Panc1 (cell line): Measurements from ENCODE around the gene AP3B1. TPM values are rescaled to one million over a fixed set of nuclear protein-coding genes. Genes with fewer than 3 reads are reported as not detected.

Source experiments
- ATAC-seq: fragments of 200-7000 bp; cut with Tn5 transposase; 2 replicates; pipeline ENCODE4 v1.9.1; 2020; ENCODE audit warnings: mild to moderate bottlenecking, moderate library complexity
- BruUV-seq: library from RNA; stranded (reverse); fragments of 400-500 nt; replicated peaks from 2 replicates; lab custom pipeline; 2021; lab: Mats Ljungman, UMichigan
- CTCF ChIA-PET: fragments of 300-600 bp; sonication (Branson Sonifier 250); formaldehyde crosslinking; loops from one replicate; lab custom pipeline; 2022; ENCODE audit warnings: antibody characterized with exemption; lab: Charles Lee
- POLR2A ChIA-PET: fragments of 300-600 bp; sonication (Branson Sonifier 250); formaldehyde crosslinking; loops from one replicate; lab custom pipeline; 2022; ENCODE audit warnings: antibody characterized with exemption; lab: Charles Lee
- DNase-seq: peaks from one replicate; pipeline ENCODE4 v3.0.0-alpha.2; 2010; ENCODE audit warnings: low read depth, low spot score
- H3K27ac ChIP-seq: 2 replicates; pipeline ENCODE4 v1.5.1; 2011; ENCODE audit warnings: mild to moderate bottlenecking, low read length, inconsistent platforms
- H3K27me3 ChIP-seq: fragments of 200-500 bp; sonication (Bioruptor generic); 2 replicates; pipeline ENCODE4 v1.6.0; 2014; ENCODE audit warnings: low read length, inconsistent platforms; ENCODE audit not compliant: control insufficient read depth, insufficient read depth
- H3K36me3 ChIP-seq: fragments of 200-500 bp; sonication (Bioruptor generic); 2 replicates; pipeline ENCODE4 v1.5.1; 2014; ENCODE audit warnings: inconsistent platforms, mild to moderate bottlenecking, low read length, moderate library complexity; ENCODE audit not compliant: control insufficient read depth, insufficient read depth
- H3K4me1 ChIP-seq: 2 replicates; pipeline ENCODE4 v1.5.1; 2011; ENCODE audit warnings: inconsistent platforms, mild to moderate bottlenecking, low read length, moderate library complexity; ENCODE audit not compliant: control insufficient read depth, insufficient read depth
- H3K4me3 ChIP-seq, 2 experiments: 2 replicates each; pipeline ENCODE4 v1.5.1; 2011 to 2012; ENCODE audit warnings: low read depth in 2 of 2, low read length in 2 of 2, mild to moderate bottlenecking in 2 of 2, inconsistent platforms in 1 of 2, moderate library complexity in 1 of 2
- H3K9me3 ChIP-seq: fragments of 200-500 bp; sonication (Bioruptor generic); 2 replicates; pipeline ENCODE4 v1.5.1; 2014; ENCODE audit warnings: low read depth, mild to moderate bottlenecking, inconsistent platforms, low read length, moderate library complexity; ENCODE audit not compliant: control insufficient read depth, insufficient read depth
- POLR2AphosphoS5 ChIP-seq: IDR thresholded peaks from 2 replicates; pipeline ENCODE4 v1.6.1; 2012; ENCODE audit warnings: mild to moderate bottlenecking, low read depth, low read length, moderate library complexity
- SIN3A ChIP-seq: IDR thresholded peaks from 2 replicates; pipeline ENCODE4 v1.6.1; 2012; ENCODE audit warnings: low read depth, mild to moderate bottlenecking, low read length, moderate library complexity, borderline replicate concordance; ENCODE audit not compliant: insufficient read depth
- TCF7L2 ChIP-seq: IDR thresholded peaks from 2 replicates; pipeline ENCODE4 v1.6.1; 2011; ENCODE audit warnings: mild to moderate bottlenecking, low read depth, low read length, inconsistent platforms
- in situ Hi-C: cut with HindIII; loops from 2 replicates; pipeline ENCODE4 v1.10.0; 2016; ENCODE audit warnings: low sequenced_read_pairs, low pct_unique_long_range_greater_than_20kb
- intact Hi-C: fragments of 100-400 bp; cut with micrococcal nuclease; formaldehyde crosslinking; loops from one replicate; pipeline ENCODE4 v1.10.0; 2022; ENCODE audit not compliant: unreplicated experiment
- total RNA-seq: library from RNA; stranded (reverse); gene quantifications from one replicate; pipeline ENCODE4 v1.2.1, GENCODE V29; 2021; ENCODE audit not compliant: unreplicated experiment
- TF ChIP-seq, protein P1 (sequence below): fragments of 450-650 bp; IDR thresholded peaks from 2 replicates; pipeline ENCODE4 v1.5.1; 2017; ENCODE audit warnings: mild to moderate bottlenecking
- TF ChIP-seq, protein P2 (sequence below), 2 experiments: IDR thresholded peaks; 2 replicates each; pipeline ENCODE4 v1.6.1; 2011 to 2012; ENCODE audit warnings: low read depth in 2 of 2, control low read depth in 1 of 2, low read length in 1 of 2, mild to moderate bottlenecking in 1 of 2, moderate library complexity in 1 of 2; ENCODE audit not compliant: insufficient read depth in 1 of 2

AP3B1 gene
- total RNA-seq, 1 experiment from 2014 or later: 55.4 TPM

DNA sequence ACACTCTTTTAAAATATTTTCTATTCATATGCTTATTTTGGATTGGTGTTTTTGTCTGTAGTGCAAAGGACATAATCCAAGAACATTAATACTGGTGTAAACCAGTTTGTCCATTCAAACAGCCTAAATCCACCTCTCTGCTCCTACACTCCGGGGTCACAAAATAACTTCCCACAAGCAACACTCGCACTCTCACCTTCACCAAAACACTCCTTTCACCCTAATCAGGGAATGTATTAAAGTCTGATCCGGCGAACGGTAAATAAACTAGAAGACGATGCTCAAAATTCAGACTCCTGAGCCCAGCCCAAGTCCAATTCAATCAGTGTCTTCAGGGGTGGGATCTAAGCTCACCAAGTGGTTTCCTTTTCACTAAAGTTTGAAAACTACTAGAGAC is 649 bp downstream of the AP3B1 start:
- CTCF ChIA-PET: no interaction called here
- in situ Hi-C loops: no loop called here
- H3K27ac ChIP-seq: peak overlapping the region; percentile 96
- H3K36me3 ChIP-seq: peaks cover 3% of the 10 kb centered on the region
- POLR2A ChIA-PET: no interaction called here
- no peaks in the 10 kb centered on the region for H3K9me3 ChIP-seq
- TF ChIP-seq SIN3A: no peak
- TF ChIP-seq POLR2AphosphoS5: no peak
- TF ChIP-seq, protein P1, sequence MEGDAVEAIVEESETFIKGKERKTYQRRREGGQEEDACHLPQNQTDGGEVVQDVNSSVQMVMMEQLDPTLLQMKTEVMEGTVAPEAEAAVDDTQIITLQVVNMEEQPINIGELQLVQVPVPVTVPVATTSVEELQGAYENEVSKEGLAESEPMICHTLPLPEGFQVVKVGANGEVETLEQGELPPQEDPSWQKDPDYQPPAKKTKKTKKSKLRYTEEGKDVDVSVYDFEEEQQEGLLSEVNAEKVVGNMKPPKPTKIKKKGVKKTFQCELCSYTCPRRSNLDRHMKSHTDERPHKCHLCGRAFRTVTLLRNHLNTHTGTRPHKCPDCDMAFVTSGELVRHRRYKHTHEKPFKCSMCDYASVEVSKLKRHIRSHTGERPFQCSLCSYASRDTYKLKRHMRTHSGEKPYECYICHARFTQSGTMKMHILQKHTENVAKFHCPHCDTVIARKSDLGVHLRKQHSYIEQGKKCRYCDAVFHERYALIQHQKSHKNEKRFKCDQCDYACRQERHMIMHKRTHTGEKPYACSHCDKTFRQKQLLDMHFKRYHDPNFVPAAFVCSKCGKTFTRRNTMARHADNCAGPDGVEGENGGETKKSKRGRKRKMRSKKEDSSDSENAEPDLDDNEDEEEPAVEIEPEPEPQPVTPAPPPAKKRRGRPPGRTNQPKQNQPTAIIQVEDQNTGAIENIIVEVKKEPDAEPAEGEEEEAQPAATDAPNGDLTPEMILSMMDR: no peak
- TF ChIP-seq, protein P2, sequence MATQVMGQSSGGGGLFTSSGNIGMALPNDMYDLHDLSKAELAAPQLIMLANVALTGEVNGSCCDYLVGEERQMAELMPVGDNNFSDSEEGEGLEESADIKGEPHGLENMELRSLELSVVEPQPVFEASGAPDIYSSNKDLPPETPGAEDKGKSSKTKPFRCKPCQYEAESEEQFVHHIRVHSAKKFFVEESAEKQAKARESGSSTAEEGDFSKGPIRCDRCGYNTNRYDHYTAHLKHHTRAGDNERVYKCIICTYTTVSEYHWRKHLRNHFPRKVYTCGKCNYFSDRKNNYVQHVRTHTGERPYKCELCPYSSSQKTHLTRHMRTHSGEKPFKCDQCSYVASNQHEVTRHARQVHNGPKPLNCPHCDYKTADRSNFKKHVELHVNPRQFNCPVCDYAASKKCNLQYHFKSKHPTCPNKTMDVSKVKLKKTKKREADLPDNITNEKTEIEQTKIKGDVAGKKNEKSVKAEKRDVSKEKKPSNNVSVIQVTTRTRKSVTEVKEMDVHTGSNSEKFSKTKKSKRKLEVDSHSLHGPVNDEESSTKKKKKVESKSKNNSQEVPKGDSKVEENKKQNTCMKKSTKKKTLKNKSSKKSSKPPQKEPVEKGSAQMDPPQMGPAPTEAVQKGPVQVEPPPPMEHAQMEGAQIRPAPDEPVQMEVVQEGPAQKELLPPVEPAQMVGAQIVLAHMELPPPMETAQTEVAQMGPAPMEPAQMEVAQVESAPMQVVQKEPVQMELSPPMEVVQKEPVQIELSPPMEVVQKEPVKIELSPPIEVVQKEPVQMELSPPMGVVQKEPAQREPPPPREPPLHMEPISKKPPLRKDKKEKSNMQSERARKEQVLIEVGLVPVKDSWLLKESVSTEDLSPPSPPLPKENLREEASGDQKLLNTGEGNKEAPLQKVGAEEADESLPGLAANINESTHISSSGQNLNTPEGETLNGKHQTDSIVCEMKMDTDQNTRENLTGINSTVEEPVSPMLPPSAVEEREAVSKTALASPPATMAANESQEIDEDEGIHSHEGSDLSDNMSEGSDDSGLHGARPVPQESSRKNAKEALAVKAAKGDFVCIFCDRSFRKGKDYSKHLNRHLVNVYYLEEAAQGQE (IDR thresholded peaks at IDR 0.05; ENCODE audit: insufficient read depth in 1 of 2, low read depth in 2 of 2, low read length in 1 of 2): no peak
- no peak for TF ChIP-seq TCF7L2
- no peaks in the 10 kb centered on the region for H3K27me3 ChIP-seq
- H3K4me3 ChIP-seq: peak overlapping the region; percentile 83 to 98
- peaks cover 14% of the 10 kb centered on the region for H3K4me1 ChIP-seq
- no peak for DNase-seq
- intact Hi-C loops: loop anchor here (2.0 kb wide), 1 partner anchor 67 kb away; the partner anchor contains the start of gene SCAMP1
- no peak; the same call in 1 of the 2 replicates for ATAC-seq
- BruUV-seq: TSS peak; percentile 85

DNA sequence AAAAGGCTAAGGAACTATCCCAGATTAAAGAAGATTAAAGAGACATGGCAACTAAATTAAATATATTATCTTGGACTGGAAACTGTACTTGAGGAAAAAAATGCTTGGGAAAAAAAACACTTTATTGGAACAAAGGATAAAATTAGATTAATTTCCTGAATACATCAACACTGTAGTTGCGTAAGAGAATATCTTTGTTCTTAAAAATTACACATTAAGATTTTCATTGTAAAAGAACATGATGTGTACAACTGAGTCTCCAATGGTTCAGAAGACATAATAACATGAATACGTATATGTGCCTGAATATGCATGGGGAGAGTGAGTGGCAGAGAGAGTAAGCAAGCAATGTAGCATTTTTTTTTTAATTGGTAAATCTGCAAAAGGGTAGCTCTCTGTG is 2.8 kb downstream of the AP3B1 start:
- BruUV-seq: no TSS peak
- TF ChIP-seq, protein P2 (IDR thresholded peaks at IDR 0.05; ENCODE audit: insufficient read depth in 1 of 2, low read depth in 2 of 2, low read length in 1 of 2): no peak
- no peak for TF ChIP-seq TCF7L2
- TF ChIP-seq POLR2AphosphoS5: no peak
- TF ChIP-seq, protein P1: no peak
- TF ChIP-seq SIN3A: no peak
- Histone ChIP-seq H3K9me3 (no peaks in the 10 kb centered on the region), H3K27ac (no peak overlapping the region), H3K36me3 (peaks cover 3% of the 10 kb centered on the region), H3K4me1 (peaks cover 24% of the 10 kb centered on the region), H3K27me3 (no peaks in the 10 kb centered on the region), H3K4me3 (no peak overlapping the region)
- in situ Hi-C loops (no loop called here), intact Hi-C loops (no loop called here)
- DNase-seq: no peak
- POLR2A ChIA-PET: interaction anchor here (0.7 kb wide), 1 partner anchor 23 kb away, joined by 3 read pairs; no protein-coding TSS in a partner anchor
- CTCF ChIA-PET: no interaction called here
- ATAC-seq: no peak
